ENCODE results near the gene LPCAT1.

The LPCAT1 gene

DNA sequence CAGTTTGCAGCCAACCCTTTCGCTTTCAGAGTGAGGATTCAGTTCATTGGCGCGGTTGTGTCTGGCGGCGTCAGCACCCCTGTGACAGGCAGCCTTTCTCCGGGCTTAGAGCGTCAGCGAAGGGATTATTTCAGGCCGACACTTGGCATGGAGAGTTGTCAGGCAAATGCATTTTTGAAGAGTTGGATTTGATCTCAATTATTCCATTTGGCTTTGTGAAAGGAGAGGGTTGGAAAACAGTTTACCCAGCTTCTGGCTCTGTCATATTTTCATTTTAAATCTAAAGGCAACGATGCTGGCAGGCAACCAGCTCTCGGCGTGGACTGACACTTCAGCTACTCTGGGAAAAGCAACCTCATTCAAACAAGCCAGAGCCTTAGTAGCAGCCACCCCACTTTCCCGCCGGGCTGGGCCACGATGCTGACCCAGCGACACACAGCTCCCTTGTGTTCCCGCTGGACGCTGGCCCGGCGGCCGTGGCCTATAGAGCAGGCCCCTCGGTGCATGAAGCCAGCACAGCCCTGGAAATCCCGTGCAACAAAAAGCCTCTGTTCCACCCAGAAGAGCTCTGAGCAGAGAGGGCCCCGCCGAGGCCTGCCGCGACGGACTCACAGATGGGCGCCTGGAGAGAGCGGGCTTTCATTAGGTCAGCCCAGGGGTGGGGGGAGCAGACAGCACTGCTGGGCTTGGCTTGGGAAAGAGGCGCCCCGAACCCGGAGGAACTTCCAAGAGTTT is 28.9 kb upstream of the LPCAT1 start:
- no peak for DNase-seq (ENCODE audit: extremely low read depth, low read depth)
- TF ChIP-seq, protein P1, sequence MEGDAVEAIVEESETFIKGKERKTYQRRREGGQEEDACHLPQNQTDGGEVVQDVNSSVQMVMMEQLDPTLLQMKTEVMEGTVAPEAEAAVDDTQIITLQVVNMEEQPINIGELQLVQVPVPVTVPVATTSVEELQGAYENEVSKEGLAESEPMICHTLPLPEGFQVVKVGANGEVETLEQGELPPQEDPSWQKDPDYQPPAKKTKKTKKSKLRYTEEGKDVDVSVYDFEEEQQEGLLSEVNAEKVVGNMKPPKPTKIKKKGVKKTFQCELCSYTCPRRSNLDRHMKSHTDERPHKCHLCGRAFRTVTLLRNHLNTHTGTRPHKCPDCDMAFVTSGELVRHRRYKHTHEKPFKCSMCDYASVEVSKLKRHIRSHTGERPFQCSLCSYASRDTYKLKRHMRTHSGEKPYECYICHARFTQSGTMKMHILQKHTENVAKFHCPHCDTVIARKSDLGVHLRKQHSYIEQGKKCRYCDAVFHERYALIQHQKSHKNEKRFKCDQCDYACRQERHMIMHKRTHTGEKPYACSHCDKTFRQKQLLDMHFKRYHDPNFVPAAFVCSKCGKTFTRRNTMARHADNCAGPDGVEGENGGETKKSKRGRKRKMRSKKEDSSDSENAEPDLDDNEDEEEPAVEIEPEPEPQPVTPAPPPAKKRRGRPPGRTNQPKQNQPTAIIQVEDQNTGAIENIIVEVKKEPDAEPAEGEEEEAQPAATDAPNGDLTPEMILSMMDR (IDR thresholded peaks at IDR 0.05; ENCODE audit: low read depth, low read length): no peak

DNA sequence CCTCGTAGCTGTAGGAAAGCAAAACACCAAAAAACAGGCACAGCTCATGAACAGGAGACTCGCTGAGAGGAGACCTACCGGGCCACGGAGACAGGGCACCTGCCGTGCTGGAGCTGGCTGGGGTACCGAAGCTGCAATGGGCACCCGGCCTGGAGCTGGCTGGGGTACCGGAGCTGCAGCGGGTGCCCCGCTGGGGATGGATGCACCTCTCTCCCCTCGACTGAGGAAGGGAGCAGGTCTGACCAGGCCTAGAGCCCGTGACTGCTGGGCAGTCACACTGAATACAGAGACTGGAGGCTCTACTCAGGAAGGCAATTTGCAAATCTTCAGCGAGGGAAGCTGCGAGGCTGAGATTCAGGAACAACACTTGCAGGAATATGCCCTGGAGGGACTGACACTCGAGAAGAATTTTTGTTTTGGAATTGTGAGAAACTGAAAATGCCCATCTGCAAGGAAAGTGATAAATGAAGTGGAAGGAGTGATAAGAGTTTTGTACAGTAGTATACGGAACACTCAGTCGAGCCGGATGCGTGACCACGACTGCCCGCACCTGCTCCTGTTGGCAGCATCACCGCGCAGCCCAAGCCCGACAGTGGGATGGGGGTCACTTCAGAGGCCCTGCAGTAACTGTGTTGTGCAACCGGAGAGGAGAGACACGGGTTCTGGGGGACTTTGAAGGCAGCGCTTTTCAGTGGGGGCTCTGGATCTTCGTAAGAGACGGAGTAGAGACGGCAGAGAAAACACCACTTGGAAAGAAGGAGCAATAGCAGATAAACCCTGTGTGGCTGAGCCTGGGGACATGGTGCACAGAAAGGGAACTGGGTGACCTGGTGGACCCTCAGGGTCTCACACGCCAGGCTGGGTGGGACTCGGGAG is 27.9 kb upstream of the LPCAT1 start:
- TF ChIP-seq, protein P1 (IDR thresholded peaks at IDR 0.05; ENCODE audit: low read depth, low read length): no peak
- no peak for DNase-seq (ENCODE audit: extremely low read depth, low read depth)

DNA sequence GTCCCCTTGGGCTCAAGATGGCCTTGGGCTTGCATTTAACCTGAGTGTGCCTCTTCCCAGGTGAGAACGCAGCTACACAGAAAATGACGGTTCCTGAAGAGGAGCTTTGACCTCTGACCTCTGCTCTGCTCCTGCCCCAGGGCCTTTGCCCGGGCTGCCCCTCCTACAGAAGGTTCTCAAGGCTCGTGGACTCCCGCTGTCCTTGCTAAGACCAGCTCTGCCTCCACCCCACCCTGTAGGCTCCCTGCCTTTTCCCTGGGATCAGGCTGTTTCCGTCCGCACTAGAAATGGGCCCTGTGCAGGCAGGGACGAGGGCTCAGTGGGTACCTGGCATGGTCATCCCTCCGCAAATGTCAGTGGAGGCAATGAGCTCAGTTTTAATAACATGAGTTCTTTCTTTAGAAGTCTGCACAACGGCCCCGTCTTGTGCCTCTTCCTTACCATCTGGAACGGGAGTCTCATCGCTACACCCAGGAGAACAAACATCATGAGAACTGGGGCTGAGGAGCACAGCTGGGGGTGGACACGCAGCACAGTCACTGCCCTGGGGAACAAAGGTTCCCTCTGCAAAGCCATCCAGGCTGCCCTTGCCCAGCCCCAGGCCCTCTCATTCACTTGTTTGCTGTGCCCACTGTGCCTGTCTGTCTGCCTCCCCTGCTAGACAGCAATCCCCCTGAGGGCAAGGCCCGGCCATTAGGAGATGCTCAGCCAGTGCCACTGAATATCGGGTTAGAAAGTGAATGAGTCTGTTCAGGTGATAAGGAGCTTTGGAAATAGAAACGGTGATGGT is 26.7 kb upstream of the LPCAT1 start:
- DNase-seq (ENCODE audit: extremely low read depth, low read depth): no peak
- TF ChIP-seq, protein P1 (IDR thresholded peaks at IDR 0.05; ENCODE audit: low read depth, low read length): no peak

GRCh38 chr5:1549475-1550030 is 25.8 kb upstream of the LPCAT1 start:
- TF ChIP-seq, protein P1 (IDR thresholded peaks at IDR 0.05; ENCODE audit: low read depth, low read length): no peak
- DNase-seq (ENCODE audit: extremely low read depth, low read depth): no peak

DNA sequence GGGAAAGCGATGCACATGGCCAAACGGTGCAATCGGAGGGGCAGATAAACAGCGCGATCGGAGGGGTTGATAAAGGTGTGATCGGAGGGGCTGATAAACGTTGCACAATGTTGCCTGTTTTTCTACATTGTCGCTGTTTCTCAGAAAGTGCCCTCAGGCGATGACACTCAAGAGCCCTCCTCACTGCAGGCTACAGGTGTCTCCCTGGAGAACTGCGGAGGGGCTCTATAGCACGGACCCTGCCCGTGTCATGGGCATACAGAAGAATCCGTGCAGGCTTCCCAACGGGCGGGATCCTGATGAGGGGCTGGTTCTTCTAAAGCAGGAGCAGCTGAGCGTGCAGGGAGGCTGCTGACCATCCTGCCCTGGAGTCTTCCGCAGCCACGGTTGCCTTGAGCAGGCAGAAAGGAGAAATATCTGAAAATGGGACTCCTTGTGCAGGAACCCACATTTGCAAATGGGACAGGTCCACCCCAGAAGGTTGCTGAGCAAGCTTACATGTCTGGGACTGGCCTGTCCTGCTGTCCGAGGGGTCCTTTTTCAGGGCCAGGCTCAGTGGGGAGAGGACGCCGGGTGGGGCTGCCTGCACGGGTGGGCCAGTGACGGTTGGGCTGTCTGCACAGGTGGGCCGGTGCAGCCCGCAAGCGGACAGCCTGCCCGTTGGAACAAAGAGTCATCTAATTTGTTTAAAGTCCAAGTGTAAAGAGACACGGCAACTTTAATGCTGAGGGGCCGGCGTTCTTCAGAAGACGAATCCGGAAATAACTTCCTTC is 25.1 kb upstream of the LPCAT1 start:
- DNase-seq (ENCODE audit: extremely low read depth, low read depth): no peak

GRCh38 chr5:1547655-1548054 is 23.9 kb upstream of the LPCAT1 start:
- TF ChIP-seq, protein P1 (IDR thresholded peaks at IDR 0.05; ENCODE audit: low read depth, low read length): no peak
- DNase-seq (ENCODE audit: extremely low read depth, low read depth): no peak

More for the DNA sequence above, 25.1 kb upstream of the LPCAT1 start:
- TF ChIP-seq, protein P1 (IDR thresholded peaks at IDR 0.05; ENCODE audit: low read depth, low read length): no peak

All from AG09319 (cell line).